Measurements from ENCODE around the gene IFRD2.

- TF ChIP-seq POLR2A (IDR thresholded peaks at IDR 0.05) (no peak), CTCF (IDR thresholded peaks at IDR 0.05) (no peak)
Observed at GRCh38 chr3:50254577-50255250, 37.5 kb downstream of the IFRD2 start.
